Measurements from ENCODE around the gene EIF3J.
A peak's percentile ranks its signal among the peaks of the same experiment; 100 is the strongest.
"Not testable (repeated sequence)": the region's sequence is repeated elsewhere in the genome, so short reads cannot be mapped to it uniquely, and the experiment has no call there.

The EIF3J gene, protein sequence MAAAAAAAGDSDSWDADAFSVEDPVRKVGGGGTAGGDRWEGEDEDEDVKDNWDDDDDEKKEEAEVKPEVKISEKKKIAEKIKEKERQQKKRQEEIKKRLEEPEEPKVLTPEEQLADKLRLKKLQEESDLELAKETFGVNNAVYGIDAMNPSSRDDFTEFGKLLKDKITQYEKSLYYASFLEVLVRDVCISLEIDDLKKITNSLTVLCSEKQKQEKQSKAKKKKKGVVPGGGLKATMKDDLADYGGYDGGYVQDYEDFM

DNA sequence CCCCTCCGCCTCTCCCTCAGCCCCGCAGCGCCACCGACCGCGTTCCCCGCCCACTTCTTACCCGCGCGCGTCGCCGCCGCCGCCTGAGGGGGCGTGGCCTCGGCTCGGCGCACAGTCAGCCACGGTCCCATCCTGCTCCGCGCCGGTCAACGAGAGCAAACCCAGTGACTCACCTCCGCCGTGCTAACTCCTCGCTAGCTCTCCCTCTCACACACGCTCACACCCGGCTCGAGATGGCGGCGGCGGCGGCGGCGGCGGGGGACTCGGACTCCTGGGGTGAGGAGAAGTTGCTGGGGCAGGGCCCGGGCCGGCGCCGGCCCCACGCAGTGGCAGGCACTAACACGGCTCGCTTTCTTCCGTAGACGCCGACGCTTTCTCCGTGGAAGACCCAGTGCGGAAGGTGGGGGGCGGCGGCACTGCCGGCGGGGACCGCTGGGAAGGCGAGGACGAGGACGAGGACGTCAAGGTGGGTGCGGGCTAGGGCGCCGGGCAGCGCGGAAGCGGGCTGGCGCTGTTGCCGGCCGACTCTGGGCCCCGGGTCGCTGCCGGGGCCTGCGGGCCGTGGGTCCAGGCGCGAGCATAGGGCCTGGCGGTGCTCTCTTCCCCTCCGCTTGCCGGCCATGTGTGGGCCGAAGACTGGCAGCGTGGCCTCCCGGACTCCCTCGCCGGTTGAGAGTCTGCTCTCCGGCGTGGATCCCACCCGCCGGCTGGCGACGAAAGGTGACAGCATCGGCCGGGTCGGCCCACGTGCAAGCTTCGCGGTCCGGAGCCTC lies at the start of gene EIF3J:
TSS of gene EIF3J (plus strand) at position 186 of the 773 bp plus-strand sequence. CDS start at position 234, 48 bp downstream.
- peak; percentile 95 for DNase-seq (ENCODE audit: low spot score)

DNA sequence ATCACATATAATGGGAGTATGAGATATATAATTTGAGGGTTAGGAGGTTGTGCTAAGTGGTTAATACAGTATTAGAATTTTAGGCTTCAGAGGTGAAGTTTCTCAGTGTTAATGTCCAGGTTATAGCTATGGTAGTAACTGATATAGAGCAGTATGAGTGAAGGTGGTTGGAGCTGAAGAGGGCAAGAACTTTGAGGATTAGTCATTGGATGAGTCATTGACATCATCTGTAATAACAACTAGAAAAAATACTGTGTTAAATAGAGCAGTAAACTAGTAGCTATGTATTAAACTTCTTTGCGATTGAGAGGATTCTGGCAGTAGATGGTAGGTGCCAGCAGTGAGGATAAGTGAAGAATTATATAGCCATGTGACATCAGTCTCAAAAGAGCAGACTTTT lies 47.5 kb upstream of the EIF3J start:
- DNase-seq (ENCODE audit: low spot score) = no peak

DNA sequence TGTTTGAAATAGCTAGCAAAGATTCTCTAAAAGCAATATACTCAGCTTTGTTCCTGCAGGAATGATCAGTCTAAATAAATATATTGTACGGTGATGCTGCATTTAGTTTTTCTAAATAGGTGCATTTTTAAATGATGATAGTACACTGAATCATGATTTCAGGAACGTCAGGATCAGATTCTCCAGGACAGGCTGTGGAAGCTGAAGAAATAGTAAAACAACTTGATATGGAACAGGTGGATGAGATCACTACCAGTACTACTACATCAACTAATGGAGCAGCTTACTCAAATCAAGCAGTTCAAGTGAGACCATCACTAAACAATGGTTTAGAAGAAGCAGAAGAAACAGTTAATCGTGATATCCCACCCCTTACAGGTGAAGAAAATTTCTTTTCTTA lies 46.3 kb upstream of the EIF3J start:
- no peak for DNase-seq (ENCODE audit: low spot score)

DNA sequence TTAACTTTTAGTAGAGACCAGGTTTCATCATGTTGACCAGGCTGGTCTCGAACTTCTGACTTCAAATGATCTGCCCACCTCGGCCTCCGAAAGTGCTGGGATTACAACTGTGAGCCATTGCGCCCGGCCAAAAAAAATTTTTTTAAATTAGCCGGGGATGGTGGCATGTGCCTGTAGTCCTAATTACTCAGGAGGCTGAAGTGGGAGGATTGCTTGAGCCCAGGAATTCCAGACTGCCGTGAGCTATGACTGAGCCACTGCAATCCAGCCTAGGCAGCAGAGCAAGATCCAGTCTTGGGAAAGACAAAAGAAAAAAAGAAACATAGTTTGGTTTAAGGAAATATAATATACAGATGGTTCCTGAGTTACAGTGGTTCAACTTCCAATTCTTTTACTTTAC lies 44.9 kb upstream of the EIF3J start:
- no peak for DNase-seq (ENCODE audit: low spot score)

DNA sequence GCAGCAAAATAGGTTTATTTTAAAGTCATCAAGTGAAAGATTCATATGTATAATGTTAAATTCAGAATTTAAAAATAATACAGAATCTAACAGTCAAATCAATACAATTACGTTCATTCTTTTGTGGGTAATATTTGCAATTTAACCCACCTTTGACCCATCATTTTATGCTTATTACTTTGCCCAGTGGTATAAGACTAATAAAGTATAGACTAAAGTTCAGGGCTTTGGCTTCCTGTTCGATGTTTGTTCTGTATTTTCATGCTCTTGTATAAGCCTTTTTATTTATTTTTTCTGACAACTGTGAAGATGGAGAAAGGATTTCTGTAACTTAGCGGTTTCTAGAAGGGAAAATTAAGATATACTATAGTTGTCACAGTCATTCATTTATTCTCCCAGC lies 44.3 kb upstream of the EIF3J start:
- no peak for DNase-seq (ENCODE audit: low spot score)

DNA sequence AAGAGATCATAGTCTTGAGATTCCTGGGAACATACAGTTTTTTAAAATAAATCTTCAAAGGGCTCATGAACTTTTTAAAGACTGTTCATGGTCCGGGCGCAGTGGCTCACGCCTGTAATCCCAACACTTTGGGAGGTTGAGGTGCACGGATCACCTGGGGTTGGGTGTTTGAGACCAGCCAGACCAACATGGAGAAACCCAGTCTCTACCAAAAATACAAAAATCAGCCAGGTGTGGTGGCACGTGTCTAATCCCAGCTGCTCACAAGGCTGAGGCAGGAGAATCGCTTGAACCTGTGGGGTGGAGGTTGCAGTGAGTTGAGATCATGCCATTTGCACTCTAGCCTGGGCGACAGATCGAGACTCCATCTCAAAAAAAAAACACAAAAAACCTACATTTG lies 41.4 kb upstream of the EIF3J start:
- DNase-seq (ENCODE audit: low spot score) = no peak

DNA sequence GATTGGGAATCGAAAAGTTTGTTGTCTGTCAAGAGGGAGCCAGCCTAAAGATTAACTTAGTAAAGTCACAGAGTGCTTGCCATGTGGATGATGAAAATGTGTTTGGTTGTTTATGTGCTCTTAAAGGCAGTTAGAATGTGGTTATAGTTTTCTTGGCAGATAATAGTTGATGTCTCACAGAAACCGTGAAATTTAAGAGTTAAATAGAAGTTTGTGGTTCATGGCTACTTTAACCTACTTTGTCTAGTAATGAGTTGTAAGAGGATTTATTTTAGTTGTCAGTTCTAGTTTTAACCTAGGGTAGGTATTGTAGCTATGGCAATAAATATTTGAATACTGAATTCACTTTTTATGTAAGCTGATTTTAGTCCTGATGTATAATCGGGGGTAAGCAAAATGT lies 36.4 kb upstream of the EIF3J start:
- DNase-seq (ENCODE audit: low spot score) = no peak

DNA sequence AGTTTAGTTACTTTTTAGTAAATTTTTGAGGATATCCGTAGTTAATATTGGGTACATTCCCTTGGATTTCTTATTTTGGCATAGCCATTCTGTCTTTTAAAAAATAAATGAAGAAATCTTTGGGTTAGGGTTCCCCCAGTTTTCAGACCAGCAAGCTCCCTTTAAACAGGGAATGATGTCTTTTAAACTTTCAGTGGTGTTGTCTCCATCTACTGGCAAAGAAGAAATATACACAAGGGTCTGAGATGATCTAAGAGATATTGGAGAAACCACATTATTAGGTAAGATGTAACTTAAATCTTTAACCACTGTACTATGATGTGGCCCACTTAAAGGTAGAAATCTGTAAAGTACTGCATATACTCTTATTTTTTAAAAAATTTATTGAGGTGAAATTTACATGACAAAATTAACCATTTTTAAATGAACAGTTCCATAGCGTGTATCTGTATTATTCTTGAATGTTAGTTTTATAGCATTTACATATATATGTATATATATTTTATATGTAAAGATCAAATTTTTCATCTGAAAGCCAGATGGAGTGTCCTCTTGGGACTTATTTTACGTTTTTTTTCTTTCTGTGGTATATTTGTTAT lies 35.1 kb upstream of the EIF3J start:
- peak; percentile 40 for DNase-seq (ENCODE audit: low spot score)

DNA sequence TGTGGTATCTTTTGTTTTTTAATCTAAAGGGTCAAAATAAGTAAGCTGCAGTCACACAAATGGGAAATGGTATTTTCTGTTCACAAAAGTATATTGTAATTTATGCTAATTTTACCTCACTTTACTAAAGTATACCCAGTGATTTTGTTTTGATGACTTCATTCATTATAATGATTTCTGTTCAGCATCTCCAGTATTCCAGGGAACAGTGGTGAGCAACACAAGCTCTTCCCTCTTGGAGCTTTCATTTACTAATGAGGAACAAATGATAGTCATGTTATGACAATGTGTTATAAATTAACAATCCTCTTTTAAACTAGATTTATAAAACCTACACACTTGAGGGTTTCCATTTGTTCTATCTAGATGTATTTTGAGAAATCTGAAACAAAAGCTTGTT lies 20.5 kb upstream of the EIF3J start:
- no peak for DNase-seq (ENCODE audit: low spot score)

DNA sequence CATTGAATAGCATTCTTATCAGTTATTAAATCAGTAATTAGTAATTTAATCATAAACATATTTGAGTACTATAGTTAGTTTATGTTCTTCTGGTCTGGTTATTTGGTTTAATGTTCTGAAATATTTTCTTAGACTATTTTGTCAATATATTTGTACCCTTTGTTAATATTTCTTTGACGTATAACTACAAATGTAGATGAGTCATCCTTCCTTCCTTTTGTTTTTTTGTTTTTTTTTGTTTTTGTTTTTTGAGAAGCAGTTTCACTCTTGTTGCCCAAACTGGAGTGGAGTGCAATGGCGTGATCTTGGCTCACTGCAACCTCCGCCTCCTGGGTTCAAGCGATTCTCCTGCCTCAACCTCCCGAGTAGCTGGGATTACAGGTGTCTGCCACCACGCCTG lies 17.4 kb upstream of the EIF3J start:
- DNase-seq (ENCODE audit: low spot score) = no peak

DNA sequence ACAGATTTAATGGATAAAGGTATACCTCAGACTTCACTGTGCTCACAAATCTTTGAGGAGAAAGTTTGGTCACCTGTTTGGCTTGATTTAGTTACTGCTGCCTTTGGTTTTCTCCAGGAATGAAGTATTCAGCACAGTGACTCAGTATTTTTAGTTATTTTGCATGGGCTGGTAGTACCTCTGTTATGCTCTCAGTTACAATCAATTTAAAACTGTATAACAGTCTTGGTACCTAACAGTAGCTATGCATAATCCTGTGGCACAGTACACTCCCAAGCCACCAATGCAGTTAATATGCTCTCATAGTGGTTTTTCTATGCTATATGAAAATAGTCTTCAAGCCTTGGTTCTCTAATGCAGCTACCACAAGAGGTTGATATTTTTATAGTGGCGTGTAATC lies 11.9 kb upstream of the EIF3J start:
- DNase-seq (ENCODE audit: low spot score) = no peak

DNA sequence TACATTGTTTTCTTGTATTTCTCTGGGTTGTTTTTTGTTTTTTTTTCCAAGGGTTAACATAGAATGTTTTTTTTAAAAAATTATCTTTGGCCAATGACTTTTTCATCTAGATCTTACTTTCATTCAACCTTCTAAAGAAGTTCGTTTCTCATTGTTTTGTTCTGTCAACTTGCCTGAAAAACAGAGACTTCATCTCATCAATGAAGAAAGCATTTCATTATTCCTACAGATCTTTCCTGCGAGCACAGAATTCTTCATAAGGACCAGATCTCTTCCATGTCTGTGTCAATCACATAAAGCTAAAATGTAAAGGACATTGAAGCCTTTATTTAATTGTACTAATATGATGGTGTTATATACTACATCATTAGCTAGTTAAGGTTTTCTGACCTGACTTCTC lies 9.7 kb upstream of the EIF3J start:
- no peak for DNase-seq (ENCODE audit: low spot score)

DNA sequence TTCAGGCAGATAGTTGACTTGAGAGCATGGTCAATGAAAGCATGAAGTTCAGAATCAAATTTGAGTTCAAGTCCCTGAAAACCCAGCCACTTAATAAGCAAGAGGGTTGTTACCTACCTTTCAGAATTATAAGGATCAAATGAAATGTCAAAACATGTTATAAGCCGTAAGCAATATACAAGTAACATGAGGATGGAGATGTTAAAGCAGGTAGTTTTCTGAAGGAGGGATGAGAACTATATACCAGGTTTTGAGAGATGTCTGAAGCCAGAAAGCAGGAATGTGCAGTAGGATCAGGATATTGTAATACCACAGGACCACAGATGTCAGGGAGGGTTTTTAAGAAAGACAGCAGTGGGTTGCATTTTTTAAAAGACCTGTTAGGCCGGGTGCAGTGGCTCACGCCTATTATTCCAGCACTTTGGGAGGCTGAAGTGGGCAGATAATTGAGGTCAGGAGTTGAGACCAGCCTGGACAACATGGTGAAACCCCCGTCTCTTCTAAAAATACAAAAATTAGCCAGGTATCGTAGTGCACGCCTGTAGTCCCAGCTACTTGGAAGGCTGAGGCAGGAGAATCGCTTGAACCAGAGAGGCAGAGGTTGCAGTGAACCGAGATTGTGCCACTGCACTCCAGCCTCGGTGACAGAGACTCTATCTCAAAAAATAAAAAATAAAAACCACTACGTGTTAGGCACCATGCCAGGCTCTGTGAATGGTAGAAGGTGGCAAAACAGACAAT lies 6.9 kb upstream of the EIF3J start:
- DNase-seq (ENCODE audit: low spot score) = no peak

DNA sequence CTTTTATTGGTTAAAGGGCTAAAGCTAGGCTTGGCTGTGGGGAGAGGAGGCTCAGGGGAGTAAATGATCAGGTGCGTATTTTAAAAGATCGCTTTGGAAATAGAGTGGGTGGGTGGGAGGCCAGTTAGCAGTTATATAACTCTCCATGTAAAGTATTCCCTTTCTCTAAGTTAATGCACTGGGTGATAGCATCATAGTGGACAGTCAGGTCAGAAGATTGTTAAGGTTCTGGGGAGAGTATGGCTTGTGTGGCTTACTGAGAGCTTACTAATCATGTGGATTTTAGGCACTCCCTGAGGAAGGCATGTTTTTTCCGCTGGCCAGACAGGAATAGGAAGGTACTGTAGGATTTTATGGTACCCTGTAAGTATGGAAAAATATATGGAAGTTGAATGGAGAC lies 6.3 kb upstream of the EIF3J start:
- DNase-seq (ENCODE audit: low spot score) = no peak

DNA sequence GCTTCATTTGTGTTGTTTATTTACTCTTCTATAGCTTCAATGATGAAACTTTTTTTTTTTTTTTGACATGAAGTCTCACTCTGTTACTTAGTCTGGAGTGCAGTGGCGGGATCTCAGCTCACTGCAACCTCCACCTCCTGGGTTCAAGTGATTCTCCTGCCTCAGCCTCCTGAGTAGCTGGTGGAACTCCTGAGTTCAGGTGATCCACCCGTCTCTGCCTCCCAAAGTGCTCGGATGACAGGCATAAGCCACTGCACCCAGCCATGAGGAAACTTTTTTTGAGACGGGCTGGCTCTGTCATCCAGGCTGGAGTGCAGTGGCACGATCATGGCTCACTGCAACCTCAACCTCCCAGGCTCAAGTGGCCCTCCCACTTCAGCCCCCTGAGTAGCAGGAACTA lies 4.7 kb upstream of the EIF3J start:
- not testable (repeated sequence) for DNase-seq (ENCODE audit: low spot score)

DNA sequence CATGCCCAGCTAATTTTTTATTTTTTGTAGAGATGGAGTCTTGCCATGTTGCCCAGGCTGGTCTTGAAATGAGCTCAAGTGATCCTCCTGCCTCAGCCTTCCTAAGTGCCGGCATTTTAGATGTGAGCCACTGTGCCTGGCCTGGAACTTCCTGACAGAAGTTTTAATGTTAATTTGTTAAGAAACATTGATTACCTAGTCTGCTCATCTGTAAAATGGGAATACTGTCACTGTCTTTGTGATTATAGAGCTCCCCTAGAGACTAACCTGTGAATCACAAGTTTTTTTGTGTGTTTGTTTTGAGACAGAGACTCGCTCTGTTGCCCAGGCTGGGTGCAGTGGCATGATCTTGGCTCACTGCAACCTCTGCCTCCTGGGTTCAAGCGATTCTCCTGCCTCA lies 4.3 kb upstream of the EIF3J start:
- DNase-seq (ENCODE audit: low spot score) = no peak

DNA sequence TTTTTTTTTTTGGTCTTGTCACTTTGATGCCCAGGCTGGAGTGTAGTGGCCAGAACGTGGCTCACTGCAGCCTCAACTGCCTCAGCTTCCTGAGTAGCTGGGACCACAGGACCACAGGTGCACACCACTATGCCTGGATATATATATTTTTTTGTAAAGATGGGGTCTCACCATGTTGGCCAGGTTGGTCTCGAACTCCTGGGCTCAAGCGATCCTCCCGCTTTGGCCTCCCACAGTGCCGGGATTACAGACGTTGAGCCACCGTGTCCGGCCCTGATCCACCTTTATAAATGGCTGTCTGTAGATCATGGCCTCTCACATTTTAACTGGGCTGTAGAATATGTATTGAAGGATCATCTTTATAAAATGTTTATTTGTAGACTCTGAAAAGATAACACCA lies 1.9 kb upstream of the EIF3J start:
- no peak for DNase-seq (ENCODE audit: low spot score)

DNA sequence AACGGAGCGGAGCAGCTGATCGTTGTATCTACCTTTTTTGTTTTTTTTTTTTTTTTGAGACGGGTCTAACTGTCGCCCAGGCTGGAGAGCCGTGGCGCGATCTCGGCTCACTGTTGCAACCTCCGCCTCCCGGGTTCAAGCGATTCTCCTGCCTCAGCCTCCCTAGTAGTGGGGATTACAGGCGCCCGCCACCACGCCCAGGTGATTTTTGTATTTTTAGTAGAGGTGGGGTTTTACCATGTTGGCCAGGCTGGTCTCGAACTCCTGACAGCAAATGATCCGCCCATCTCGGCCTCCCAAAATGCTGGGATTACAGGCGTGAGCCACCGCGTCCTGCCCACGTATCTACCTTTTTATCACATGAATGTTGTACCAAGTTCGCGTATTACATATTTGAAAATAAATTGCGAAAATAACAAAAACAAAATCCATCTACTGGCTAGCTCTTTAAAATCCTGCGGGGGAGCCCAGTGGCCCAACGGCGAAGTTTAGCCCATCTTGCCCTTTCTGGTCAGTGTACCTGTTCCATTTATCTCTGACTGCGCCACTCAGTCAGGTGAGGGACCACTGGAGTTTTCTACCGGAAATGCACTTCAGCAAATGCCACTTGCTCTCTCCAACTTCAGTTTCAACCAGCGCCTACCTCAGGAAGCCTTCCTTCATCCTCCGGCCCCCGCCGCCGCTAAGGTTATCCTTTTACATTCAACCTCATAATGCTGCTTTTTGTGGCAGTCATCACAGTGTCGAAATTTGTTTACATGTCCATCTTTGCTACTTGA lies 1.2 kb upstream of the EIF3J start:
- peak; percentile 29 for DNase-seq (ENCODE audit: low spot score)

DNA sequence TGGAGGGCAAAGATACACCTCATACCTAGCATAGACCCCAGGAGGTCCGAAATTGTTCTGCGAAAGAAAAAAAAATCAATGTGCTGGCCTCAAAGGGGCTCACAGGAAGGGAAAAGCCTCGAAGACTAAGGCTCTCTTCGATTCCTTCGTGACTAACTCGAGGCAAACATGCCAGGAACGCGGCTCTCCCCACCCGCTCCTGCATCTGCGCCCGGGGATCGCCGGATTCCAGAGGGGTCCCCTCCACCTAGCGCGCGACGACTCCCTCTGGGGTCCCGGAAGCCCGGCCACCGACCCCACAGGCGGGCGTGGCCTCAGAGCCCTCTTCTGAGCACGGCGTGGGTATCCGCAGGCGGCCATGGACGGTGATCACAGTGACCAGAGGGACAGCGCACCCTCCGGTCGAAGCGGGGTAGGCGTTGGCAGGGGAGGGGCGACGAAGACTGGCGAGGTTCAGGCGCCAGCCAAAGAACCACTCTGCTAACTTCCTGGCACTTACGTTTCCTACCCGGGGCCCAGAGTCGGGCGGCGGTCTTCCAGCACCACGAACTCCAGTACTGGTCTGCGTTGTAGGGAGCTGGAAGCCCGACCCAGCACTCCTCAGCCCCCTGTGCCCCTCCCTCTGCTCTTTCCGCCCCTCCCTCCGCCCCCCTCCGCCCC lies 515 bp upstream of the EIF3J start:
- DNase-seq (ENCODE audit: low spot score) = no peak

DNA sequence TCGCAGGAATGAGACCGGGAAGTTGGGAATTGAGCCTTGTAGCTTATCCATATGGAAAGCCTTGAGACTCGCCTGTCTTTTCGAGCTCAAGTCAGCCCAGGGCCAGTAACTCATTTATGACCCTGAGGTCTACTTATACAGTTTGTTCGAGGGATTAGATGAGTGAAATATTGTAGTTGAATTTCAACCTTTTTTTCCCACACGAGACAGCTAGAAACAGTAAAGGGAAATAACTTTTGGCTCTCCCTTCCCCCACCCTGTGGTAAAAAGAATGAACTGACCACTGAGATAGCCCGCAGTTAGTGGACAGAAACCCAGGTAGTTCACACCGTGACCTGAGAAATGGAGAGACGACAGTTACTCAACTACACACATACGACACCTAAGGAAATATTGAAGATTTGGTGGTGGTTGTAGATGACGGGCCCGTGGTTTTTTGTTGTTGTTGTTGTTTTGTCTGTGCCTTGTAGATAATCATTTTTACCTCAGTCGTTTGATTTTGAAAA lies 841 bp downstream of the EIF3J start:
- DNase-seq (ENCODE audit: low spot score) = peak; percentile 10

DNA sequence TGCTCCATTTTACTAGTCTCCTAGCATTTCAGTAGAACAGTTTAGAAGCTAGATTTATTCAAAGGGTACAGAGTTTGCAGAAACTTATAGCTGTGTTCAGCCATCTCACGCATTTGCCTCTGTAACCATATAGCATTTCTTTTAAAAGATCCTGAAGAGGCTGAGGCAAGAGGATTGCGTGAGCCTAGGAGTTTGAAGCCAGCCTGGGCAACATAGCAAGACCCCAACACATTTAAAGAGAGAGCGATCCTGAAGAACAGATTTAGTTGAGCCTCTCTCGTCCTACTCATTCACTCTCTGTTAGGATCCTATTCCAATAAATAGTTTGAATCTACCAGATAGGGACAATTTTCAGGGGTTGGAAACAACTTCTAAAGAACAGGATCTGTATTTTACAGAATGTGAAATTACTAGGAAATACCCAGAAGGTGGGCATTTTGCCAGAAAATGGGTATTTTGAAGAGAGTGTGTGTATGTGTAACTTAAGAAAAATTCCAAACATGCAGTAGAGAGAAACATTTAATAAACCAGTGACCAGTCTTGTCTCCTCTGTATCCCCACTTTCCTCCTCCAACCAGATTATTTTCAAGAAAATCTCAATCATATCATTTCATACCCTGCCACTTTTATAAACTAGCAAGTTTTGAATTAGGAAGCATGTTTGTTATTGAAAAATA lies 4.5 kb downstream of the EIF3J start:
- no peak for DNase-seq (ENCODE audit: low spot score)

Data from germinal center (tissue), 1 donor.